NCI-H446 (cell line): Measurements from ENCODE around the gene SLC25A21.
A peak's percentile ranks its signal among the peaks of the same experiment; 100 is the strongest.

Experiments
- DNase-seq, 2 experiments: peaks; one replicate each; lab custom pipeline; 2025; lab: John Stamatoyannopoulos, UW

Gene SLC25A21

DNA sequence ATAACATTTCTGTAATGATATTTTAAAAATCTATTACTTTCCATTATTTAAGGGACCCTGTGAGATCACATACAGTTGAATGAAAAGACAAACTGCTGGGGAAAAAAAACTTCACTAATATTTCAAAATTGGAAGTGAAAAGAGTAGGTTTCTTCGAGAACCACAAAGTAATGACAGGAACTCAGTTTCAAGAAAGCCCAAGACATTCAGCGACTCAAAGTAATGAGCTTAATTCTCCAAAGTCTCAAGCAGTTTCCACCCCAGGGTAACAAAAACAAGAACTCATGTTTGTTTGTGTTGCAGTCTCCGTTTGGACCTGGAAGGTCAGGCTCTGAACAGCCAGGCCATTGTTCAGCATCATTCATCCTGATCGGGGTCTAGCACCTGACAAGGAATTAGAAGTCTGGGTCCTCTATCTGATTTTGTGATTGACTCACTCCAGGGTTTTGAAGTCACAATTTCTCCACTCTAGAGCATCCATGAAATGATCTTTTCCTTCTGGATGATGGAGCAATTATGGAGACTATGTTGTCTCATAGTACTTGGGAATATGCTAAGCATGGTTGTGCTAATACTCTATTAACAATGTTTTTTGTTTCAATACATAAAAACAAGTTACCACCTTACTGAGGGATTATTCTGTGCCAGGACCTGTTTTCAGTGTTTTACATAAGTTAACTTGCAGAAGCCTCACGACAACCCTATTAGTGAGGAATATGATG is 126.9 kb downstream of the SLC25A21 start:
- DNase-seq, result no peak

DNA sequence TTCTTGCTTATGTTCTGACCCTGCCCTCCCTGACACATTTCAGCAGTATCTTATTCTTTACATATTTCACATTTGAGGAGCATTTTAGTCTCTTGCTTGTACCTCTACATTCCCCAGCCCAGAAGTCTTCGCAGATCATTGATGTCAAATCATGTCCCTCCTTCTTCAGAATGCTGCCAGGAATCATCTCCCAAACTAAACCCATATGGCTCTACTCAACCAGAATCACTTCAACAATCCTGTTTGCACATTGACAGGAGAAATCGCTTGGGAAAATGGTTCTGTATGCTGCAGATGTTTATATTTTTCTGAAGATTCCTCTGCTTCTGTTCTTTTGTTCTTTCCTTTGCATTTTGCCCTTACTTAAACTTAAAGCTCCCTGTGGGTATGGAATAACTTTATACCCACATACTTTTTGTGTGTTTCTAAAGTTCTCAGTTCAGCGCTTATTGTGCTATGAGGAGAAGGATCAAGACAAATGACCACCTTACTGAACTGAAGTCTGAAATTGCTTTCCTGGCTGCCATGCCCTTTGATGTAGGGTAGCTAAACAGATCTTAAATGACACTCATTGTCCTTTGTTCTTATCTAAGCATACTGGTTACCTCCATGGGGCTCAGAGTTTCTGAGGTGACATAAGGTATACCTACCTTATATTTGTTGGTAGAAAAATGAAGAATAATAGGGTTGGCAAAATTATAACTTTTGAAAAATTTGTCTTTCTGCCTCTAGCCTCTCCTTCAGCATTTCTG is 134.6 kb downstream of the SLC25A21 start:
- peak; percentile 11 to 45 for DNase-seq

DNA sequence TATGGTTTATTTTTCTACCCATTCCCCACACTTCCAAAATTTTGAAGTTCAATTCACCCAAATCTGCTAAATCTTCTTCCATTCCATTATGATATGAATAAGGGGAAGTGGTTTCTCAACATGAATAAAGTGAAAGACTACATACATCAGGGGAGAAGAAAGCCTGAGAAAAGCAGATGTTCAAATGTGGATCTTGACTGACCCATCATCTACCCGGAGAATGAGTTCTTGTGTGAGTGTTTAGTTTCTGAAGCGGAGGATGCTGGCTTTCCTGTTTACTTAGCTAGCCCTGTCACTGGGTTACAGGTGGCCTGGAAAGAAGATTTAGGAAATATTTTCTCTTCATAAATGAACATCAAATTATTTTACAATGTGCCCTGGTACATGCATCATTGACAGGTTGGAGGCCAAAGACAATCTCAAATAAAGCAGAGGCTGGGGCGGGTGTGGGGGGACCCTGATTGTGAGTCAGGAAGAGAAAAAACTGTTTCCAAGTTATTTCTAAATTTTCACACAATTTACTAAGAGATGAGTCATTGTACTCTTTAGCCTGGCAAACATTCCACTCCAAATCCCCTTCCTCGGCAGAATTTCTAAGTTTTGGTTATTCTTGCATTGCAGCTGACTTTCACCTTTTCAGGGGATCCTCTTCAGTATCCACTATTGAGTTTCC is 135.6 kb downstream of the SLC25A21 start:
- no peak for DNase-seq

DNA sequence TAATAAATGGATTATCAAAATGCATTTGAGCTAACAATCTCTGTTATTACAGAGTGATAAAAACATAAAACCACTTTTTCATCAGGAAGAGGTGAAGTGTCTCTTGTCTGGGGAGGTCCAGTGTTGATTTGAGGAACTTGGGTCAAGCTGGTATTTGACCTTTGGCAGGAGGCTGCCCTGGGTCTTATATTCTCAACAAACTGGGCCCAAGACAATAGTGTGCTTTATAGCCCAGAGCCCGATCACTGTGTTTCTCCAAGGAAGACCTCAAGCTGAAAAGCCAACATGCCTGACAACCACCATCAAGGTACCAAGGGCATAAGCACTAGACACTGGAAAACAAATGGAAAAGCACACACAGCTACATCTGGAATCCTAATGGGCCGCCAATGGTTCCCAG is 137.0 kb downstream of the SLC25A21 start:
- no peak for DNase-seq

DNA sequence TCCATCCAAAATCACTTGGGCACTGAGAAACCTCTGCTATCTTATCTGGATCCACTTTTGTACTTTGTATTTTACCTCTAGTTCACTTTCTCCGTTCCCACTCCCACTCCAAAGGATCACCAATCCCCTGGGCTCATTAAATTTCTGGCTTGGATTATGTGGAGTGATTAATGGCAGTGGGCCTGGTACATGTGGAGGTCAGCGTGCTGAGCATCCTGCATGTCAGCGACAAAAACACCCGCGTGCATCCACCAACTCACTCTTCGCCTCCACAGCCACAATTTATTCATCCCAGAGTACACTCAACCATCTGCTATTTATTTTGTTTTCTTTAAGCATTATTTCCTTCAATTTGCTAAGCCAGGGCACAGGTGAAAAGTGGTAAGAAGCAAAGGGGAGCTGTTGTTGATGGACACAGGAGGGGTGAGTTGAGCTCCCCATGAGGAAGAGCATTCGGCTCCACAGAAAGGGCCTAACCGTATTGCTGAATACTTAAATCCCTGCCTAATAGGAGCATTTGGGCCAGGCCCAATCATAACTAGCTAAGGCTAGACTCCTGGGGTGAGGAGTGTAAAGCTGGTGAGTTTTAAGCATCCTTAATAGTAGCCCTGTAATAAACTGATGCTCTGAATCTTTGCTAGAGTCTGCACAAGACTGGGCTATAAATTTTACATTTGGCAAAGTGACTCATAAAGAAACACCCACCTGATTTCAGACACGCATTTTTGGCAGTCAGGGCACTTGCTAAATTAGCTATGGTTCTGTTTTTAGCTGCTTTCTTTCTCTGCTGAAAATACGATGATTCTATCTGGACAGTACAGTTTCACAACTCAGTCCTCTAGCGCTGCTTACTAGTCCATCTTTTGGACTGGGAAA is 137.8 kb downstream of the SLC25A21 start:
- peak; percentile 11 to 40 for DNase-seq

DNA sequence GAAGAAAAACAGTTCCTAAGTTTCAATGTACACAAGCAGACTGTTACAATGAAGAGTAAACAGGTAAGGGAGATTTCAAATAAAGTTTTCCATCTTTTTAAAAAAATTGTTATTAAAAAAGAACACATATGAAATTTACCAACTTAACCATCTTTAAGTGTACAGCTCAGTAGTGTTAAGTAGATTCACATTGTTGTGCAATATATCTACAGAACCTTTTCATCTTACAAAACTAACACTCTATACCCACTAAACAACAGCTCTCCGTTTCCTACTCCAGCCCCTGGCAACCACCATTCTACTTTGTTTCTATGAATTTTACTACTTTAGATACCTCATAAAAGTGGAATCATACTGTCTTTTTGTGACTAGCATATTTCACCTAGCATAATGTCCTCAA is 139.5 kb downstream of the SLC25A21 start:
- DNase-seq, result no peak

DNA sequence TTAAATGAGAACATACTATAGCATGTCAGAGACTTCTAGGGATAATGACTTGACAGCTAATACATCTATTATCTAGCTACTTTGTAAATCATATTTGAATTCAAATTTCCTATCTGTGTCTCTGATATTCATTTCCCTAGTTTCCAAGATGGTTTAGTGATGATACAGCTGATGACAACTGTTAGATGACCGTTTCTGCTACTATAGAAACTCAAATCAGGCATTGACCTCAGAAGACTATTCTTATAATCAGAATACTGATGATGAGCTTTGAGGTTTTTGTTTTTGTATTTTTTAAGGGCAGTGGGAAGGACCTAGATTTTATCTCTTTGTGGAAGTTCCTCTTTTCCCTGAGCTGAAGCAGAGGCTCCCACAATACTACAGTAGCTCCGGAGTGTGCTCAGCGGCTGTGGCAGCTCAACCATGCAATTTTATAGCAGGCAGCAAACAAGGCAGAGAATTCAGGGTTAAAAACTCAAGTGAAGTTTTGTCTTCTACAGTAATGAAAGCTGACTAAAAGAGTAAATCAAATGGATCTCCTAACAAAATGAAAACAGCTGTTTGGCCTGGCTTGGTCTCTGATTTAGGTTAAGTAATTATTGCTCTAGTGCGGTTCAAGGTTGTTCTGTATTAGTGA is 145.1 kb downstream of the SLC25A21 start:
- no peak for DNase-seq

DNA sequence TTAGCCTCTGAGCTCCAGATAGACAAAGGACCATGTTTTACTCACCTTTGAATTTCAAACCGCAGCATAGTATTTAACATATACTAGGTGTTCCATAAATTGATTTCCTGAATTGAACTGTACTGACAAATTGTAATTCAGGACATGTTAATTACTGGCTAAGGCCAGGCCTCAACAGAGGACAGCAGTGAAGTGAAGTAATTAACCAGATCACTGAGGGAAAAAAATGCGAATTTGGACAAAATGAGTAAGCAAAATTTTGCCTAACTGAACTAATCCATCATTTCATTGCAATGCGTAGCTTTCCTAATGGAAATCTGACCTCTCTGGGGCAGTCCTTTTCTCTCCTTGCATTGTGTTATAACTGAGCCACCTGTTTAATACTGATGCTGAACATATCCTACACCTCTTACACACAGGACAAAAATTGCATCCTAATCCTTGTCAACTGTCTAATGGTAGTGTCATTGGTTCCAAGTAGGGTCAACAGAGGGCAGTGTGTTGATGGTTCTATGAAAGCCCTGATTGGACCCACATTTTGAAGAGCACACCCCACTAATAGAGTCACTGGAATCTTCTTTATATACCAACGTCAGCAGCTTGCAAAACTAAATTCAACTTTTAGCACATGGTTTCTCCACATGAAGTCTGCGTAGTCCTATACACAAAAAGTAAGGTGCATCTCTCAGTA is 148.4 kb downstream of the SLC25A21 start:
- DNase-seq, result no peak

DNA sequence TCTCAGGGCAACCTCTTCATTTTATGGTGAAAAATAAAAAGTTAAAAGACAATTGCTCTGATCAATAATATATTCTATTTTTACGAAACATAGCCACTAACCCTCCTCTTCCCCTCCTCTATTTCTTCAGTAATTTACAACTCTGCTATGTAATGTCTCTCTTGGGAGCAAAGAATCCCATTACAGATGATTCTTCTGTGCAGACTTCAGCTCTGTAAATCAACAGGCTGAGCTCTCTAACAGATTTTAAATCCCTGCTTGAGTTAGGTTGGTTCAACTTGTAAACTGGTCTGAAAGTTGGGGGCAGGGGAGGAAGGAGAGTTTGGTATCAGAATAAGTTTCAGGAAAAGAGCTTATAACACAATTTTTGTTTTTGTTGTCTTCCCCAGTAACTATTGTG is 151.0 kb downstream of the SLC25A21 start:
- no peak for DNase-seq

DNA sequence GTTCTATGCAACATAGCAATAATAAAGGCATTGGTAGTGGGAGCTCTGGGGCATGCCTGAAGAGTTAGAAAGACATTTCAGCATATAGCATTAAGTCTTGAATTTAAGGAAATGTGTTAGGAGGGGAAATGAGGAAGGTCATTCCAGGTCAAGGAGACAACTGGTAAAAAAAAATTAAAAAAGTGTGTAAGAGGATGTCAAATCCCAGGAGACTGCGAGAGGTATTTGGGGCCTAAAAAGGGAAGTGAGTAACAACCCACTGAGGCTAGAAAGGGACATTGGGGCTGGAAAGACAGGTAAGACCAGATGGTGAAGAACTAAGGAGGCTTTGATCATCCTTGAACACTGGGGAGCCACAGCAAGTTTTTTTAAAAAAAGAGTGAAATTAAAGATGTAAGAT is 152.9 kb downstream of the SLC25A21 start:
- no peak for DNase-seq

DNA sequence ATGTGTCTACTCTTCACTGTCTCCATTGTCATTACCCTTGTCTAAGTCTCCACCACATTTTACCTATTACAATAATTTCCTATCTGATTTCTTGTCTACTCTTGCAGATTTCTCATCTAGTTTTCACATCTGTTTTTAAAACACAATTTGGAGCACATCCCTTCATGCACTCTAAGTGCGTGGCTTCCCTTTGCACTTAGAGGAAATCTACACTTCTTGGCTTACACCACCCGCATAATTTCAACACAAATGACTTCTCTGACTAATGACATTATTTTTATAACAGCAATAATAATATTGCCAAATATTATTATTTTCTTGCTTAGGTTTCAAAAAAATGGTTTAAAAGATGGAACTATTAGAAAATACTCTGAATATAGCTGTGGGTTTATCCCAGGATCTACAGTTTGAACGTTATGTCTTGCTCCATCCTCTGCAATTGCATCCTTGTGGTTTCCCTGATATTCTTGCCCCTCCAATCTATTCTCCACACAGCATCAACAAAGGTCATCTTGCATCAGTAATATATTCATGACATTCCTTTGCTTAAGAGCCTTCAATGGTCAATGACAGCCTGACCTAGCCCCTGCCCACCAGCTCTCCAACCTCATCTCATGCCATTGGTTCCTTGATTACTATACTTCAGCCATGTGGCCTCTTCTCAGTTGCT is 153.7 kb downstream of the SLC25A21 start:
- DNase-seq, result no peak

DNA sequence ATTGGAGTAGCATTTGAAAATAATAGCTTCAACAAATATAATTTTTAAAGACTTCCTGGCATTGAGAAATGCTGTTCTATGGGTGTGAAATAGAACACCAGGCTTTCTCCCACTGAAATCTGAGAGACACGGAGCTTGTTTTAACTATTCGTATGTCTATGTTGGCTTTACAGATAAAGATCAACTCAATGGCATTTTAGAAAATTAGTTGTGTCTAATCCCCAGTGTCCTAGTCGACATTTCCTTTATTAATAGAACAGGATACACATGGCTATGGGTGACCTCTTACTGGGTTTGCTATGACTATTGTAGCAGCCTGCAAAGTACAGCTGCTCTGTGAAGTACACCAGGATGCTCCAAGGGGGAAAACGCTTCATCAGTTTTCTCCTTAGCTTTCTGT is 159.3 kb downstream of the SLC25A21 start:
- no peak for DNase-seq

DNA sequence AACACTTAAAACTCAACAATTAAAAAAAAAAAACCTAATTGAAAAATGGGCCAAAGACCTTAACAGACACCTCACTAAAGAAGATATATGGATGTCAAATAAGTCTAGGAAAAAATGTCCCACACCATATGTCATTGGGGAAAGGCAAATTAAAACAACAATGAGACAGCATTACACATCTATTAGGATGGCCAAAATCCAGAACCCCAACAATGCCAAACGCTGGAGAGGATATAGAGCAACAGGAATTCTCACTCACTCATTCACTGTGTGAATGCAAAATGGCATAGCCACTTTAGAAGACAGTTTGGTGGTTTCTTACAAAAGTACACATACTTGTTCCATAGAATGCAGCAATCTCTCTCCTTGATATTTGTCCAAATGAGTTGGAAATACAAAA is 173.7 kb downstream of the SLC25A21 start:
- no peak for DNase-seq

DNA sequence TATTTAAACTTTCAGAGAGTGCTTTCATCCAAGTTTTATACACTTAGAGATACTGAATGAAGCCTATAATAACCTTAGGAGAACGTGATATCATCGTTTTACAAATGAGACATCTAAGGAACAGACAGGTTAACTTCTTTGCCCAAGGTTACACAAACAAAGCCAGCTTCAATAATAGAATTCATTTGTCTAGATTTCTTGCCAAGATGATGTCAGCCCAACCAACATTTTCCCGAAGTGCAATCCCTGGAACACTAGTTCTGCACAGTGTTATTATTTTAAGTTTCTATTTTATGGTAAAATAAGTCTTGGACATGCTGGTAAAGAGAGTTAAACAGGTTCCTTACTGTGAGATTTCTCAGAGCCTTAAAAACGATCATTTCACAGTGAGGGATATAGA is 174.6 kb downstream of the SLC25A21 start:
- DNase-seq, result no peak

DNA sequence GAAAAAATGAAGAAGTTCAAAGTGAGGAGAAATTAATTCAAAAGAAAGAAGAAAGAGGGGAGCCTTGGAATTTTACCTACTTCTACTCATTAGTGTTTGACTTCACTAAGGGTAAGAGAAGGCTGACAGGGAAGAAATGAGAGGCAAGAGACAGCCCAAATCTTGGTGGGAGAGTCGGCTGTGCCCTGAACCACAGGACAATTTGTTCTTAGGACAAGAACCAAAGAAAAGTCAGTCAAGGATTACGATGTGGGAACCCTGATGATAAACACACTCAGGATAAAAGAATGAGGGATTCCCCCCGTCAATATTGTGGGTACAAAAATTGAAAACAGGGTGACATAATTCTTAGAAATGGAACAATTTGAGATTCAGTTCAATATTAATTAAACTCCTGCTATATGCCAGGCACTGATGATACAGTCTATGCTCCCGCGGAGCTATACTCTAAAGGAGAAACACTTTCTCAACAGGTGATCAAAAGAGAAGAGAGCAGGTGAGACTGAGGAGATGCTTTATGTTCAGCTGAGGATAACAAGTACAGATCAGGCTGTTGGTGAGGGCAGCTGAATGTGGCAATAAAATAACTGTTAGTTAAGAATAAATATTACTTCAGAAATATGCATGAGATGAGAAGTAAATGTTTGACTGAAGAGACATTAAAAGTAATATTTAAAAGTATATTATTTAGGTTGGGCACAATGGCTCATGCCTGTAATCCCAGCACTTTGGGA is 175.4 kb downstream of the SLC25A21 start:
- DNase-seq, result no peak

DNA sequence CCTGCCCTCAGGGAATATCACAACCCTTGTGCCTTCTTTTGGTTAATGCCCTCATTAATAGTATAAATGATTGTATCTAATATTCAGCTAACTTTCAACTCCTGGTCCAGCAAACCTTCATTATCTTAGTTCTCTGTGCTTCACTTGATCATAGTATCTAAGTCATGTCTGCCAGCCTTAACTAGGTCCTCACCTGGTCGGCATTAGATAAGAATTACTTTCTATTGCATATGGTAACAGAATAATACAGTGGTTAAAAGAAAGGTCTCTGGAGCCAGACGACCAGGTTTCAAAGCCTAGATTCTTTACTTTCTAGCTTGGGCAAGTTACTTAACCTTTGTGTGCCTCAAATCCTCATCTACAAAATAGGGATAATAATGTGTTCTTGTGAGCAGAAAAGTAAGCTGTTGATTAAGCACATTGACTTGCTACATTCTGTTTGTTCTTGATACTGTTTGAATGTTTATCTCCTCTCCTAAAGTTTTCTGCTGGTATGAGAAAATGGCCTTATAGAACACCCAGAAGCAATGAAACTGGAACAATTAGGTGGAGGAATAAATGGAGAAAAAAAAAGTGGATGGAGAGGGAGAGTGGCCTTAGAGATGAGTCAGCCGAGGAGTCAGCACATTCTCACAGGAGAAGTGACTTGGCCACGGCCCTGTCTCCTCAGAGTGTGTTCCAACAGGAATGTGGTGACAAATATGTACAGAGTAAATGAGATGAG is 176.1 kb downstream of the SLC25A21 start:
- DNase-seq, result no peak

DNA sequence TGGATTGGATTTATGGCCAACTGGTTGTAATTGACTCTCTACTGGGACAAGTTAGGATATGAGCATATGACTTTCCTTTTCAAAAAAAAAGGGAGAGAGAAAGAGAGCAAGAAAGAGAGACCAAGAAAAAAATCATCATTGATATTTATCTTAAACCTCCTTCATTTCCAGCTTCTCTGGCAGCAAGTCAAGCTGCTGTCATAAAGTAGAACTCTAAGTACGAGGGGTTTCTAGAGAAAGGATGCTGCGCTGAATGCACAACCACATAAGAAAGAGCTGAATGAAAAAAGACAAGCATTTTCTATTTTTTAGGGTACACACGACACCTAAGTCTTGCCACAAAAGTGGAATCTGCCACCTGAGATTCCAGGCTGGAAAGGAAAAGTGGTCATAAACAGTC is 182.6 kb downstream of the SLC25A21 start:
- DNase-seq, result no peak

DNA sequence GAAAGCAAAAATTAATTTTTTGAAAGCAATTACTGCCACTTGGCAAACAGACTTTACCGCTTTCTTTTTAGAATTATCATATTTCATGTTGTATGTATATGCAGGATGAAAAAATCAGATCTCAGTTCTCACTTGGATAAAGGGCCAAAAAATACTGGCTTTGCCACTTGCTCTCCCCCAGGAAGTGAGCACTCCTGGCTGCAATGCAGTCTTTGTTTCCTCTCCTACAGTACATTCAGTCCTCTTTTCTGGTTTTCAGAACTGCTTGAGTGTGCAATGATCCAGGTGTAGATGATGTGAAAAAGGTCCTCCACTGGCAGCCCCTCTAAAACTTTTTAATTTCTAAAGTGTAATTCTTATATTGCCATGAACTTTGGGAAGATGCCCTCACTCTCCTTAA is 183.4 kb downstream of the SLC25A21 start:
- DNase-seq, result no peak

DNA sequence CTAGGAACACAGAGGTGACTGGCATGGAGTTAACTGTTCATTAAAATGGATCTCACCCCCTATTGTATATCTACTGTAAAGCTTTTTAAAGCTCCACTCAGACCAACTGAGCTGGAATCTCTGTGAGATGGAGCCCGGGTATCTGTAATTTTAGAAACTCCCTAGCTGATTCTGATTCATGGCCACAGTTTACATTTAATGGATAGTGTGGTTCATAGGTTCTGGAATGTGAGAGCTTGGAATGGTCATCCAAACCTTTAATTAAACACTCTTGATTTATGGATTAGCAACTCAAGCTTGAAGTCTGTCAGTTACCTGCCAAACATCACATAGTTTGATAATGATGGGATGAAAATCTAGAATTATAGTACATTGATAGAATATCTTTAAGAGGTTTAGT is 183.8 kb downstream of the SLC25A21 start:
- no peak for DNase-seq
